ENCODE measurements around the gene HAVCR1. TPM values are rescaled to one million over a fixed set of nuclear protein-coding genes. Genes with fewer than 3 reads are reported as not detected.

HAVCR1 gene
- total and polyA plus RNA-seq, 2 of the 13 experiments (the other 11 are each of a cell fraction or from before 2014, with no cell fraction given) = 0.93 to 12.3 TPM

- no peak for TF ChIP-seq PHF21A (CRISPR knock-in tag; IDR thresholded peaks at IDR 0.05)
- TF ChIP-seq BORCS8-MEF2B (CRISPR knock-in tag; IDR thresholded peaks at IDR 0.05) = no peak
- TF ChIP-seq ZNF547 (CRISPR knock-in tag; IDR thresholded peaks at IDR 0.05) = no peak
- TF ChIP-seq ZNF605 (CRISPR knock-in tag; IDR thresholded peaks at IDR 0.05) = no peak
- TF ChIP-seq ZFP90 (CRISPR knock-in tag; IDR thresholded peaks at IDR 0.05; ENCODE audit: borderline replicate concordance) = no peak
- no peak for TF ChIP-seq CERS6 (CRISPR knock-in tag; IDR thresholded peaks at IDR 0.05)
- TF ChIP-seq, protein P1, sequence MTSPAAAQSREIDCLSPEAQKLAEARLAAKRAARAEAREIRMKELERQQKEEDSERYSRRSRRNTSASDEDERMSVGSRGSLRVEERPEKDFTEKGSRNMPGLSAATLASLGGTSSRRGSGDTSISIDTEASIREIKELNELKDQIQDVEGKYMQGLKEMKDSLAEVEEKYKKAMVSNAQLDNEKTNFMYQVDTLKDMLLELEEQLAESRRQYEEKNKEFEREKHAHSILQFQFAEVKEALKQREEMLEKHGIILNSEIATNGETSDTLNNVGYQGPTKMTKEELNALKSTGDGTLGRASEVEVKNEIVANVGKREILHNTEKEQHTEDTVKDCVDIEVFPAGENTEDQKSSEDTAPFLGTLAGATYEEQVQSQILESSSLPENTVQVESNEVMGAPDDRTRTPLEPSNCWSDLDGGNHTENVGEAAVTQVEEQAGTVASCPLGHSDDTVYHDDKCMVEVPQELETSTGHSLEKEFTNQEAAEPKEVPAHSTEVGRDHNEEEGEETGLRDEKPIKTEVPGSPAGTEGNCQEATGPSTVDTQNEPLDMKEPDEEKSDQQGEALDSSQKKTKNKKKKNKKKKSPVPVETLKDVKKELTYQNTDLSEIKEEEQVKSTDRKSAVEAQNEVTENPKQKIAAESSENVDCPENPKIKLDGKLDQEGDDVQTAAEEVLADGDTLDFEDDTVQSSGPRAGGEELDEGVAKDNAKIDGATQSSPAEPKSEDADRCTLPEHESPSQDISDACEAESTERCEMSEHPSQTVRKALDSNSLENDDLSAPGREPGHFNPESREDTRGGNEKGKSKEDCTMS (CRISPR knock-in tag; conservative IDR thresholded peaks at IDR 0.05) = no peak
- TF ChIP-seq ZNF614 (CRISPR knock-in tag; IDR thresholded peaks at IDR 0.05; ENCODE audit: borderline replicate concordance) = no peak
Measured at GRCh38 chr5:157025093-157025698, 33.7 kb downstream of the HAVCR1 start (continued).

- no peaks in the 10 kb centered on the region for H3K27me3 ChIP-seq (ENCODE audit: control insufficient read depth in 1 of 2, insufficient read depth in 2 of 2, low read length in 2 of 2)
- in situ Hi-C loops (cut with HindIII; ENCODE audit: extremely low pct_ligation_motif_present, low pct_unique_long_range_greater_than_20kb) (no loop called here), intact Hi-C loops (cut with micrococcal nuclease; ENCODE audit: unreplicated experiment) (no loop called here)
- H3K4me2 ChIP-seq (ENCODE audit: low read depth, low read length) = no peak overlapping the region
- H4K20me1 ChIP-seq (ENCODE audit: insufficient read depth, low read length) = no peaks in the 10 kb centered on the region
- H3K27ac ChIP-seq (ENCODE audit: extremely low read length, insufficient read depth, low read length) = no peak overlapping the region
- H3K36me3 ChIP-seq (replicated peaks in 1 of 2; ENCODE audit: control insufficient read depth in 1 of 2, insufficient read depth in 2 of 2, low read length in 2 of 2) = no peaks in the 10 kb centered on the region
- 77% methylated on average over 5 of the region's 5 CpGs for WGBS (ENCODE audit: low lambda C conversion rate)
- H2AFZ ChIP-seq (ENCODE audit: low read length) = no peak overlapping the region
- no peak overlapping the region for H3K9ac ChIP-seq (ENCODE audit: insufficient read depth, low read depth, low read length)
- no peaks in the 10 kb centered on the region for H3K9me3 ChIP-seq (ENCODE audit: low read length)
- no peak overlapping the region for H3K4me3 ChIP-seq (replicated peaks in 1 of 3; ENCODE audit: insufficient read depth in 1 of 3, low read depth in 2 of 3, low read length in 3 of 3)
- H3K79me2 ChIP-seq (ENCODE audit: insufficient read depth, low read length) = no peaks in the 10 kb centered on the region
- H3K4me1 ChIP-seq (ENCODE audit: insufficient read depth, low read length) = peaks cover 11% of the 10 kb centered on the region
- BruUV-seq (replicated peaks) = no TSS peak
- ATAC-seq (no peak), FAIRE-seq (no peak), DNase-seq (ENCODE audit: low spot score) (no peak)
- CTCF ChIA-PET (ENCODE audit: low intra/inter-chr PET ratio, low total read pairs) = no interaction called here
- POLR2A ChIA-PET = no interaction called here
- TF ChIP-seq NCOA5 (CRISPR knock-in tag; IDR thresholded peaks at IDR 0.05) (no peak), PBX2 (CRISPR knock-in tag; IDR thresholded peaks at IDR 0.05) (no peak), SRF (IDR thresholded peaks at IDR 0.05; ENCODE audit: low read depth, low read length) (no peak), REL (CRISPR knock-in tag; conservative IDR thresholded peaks at IDR 0.05) (no peak), HOXA9 (CRISPR knock-in tag; IDR thresholded peaks at IDR 0.05; ENCODE audit: borderline replicate concordance) (no peak), JUNB (CRISPR knock-in tag; IDR thresholded peaks at IDR 0.05; ENCODE audit: borderline replicate concordance) (no peak), NFE2L1 (CRISPR knock-in tag; IDR thresholded peaks at IDR 0.05; ENCODE audit: borderline replicate concordance) (no peak)
- TF ChIP-seq, protein P2, sequence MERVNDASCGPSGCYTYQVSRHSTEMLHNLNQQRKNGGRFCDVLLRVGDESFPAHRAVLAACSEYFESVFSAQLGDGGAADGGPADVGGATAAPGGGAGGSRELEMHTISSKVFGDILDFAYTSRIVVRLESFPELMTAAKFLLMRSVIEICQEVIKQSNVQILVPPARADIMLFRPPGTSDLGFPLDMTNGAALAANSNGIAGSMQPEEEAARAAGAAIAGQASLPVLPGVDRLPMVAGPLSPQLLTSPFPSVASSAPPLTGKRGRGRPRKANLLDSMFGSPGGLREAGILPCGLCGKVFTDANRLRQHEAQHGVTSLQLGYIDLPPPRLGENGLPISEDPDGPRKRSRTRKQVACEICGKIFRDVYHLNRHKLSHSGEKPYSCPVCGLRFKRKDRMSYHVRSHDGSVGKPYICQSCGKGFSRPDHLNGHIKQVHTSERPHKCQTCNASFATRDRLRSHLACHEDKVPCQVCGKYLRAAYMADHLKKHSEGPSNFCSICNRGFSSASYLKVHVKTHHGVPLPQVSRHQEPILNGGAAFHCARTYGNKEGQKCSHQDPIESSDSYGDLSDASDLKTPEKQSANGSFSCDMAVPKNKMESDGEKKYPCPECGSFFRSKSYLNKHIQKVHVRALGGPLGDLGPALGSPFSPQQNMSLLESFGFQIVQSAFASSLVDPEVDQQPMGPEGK (CRISPR knock-in tag; IDR thresholded peaks at IDR 0.05) = no peak
Measured at GRCh38 chr5:157024208-157024959, 34.5 kb downstream of the HAVCR1 start.
